ENCODE measurements around the gene BUB3.
A peak's percentile ranks its signal among the peaks of the same experiment; 100 is the strongest.

Gene BUB3

DNA sequence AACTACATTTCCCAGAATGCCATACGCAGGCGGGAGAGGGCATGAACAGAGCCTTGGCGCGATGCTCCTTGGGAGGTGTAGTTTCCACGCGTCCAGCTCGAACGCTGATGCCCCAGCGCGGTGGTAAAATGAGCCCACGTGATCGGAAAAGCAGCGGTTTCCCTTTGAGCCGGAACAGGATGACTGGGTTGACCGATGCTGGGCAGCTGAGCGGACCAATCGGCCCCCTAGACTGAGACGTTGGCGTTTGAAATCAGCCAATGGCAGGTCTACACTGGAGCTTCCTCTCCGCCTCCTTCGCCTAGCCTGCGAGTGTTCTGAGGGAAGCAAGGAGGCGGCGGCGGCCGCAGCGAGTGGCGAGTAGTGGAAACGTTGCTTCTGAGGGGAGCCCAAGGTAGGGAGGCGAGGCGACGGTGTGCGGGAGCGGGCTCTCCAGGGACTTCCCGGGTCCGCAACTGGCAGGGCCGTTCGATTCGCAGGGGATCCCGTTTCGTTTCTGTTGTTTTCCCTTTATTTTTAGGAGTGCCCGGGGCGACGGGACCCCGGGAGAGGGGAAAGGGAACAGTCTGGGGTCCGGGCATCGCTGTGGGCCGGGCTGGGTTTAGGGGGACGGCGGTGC lies at the start of gene BUB3:
Gene BUB3 (plus strand): TSS at position 311 of the 619 bp plus-strand sequence. CDS start 516 bp downstream, outside the sequence.
- peak; percentile 97 for DNase-seq

- DNase-seq, result no peak
Observed at GRCh38 chr10:123109466-123109865, 44.7 kb upstream of the BUB3 start.

DNA sequence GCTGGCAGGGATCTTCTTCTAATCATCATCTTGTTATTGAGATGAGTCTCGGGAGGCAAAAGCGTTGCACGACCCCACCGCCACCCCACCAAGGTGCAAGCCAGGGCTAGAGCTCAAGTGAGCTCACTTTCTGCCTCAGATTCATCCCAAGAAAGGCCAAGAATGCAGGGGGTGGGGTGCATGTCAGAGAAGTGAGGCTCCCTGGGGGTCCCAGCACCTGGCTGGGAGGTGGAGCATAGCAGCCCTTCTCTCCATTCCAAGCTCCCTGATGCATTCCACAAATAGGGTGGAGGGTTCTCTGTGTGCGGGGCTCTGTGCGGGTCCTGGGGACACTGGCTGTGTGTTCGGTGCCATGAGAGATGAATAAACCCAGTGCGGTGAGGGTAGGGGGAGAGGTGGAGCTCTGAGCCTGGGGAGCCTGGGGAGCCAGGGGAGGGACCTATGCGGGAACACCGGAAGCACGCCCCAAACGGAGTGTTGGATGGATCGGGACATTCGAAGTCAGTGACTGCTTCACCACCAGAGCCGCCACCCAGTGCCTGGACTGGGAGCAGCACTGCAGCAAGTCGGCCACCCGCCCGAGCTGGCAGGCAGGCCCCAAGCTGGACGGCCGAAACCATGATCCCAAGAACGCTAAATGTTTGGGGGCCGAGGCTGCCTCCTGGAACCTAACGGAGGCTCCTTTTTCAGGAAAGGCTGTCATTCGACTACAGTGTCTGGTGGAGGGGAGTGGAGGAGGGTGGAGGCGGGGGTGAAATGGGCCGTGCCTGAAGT lies 36.4 kb upstream of the BUB3 start:
- no peak for DNase-seq

GRCh38 chr10:123119081-123119480 lies 35.1 kb upstream of the BUB3 start:
- no peak for DNase-seq

DNA sequence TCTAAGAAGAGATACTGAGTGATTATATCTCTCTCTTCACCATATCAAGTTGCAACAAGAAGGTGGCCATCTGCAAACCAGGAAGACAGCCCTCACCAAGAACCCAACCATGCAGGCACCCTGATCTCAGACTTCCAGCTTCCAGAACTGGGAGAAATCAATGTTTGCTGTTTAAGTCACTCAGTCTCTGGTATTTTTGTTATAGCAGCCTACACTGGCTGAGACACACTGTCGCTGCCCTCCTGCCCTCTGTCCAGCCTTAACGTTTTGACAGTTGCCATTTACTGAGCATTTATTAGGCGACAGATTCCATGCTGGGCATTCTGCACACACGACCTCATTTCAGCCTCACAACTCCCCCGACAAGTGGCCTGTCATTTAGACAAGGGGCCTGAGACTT lies 28.0 kb upstream of the BUB3 start:
- no peak for DNase-seq

- DNase-seq, result no peak
Observed at GRCh38 chr10:123129618-123130271, 24.5 kb upstream of the BUB3 start.

DNA sequence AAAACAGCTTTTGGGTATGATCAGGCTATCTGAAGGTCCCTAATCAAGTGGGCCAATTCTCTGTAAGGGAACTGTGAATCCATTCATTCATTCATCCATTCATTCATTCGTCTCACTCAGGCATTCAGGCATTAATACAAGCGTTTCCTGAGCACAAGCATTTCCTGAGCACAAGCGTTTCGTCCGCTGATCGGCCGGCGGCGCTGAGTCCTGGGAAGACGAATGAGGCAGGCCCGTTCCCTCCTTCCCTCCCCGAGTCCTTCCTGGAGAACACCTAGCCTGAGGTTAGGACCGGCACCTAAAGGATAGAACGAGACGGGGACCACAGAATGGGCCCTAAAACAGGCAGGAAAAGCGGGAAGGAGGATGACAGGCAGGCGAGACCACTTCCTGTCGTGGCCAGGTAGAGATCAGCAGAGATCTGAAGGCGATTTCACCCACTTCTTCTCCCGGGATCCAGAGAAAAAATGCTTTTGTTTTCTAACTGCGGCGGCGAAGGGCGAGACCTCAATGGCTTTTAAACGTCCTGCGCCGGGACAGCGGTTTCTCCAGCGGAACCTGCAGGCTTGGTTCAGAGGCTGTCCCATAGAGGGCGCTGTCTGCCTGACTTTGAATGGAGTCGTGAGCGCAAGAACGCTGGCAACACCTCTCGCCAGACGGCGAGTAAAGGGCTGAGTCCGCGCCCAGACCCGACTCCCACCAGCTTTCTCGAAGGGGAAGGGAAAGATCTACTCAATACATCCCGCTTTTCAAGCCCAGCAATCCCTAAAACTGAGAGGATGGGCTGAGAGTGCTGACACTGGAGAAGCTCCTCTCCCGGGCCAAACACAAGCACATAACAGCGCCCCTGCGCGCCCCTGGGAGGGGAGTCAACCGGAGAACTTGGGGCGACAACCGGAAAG lies 21.4 kb upstream of the BUB3 start:
- DNase-seq, result peak; percentile 86

- DNase-seq, result no peak
Observed at GRCh38 chr10:123133541-123134342, 20.5 kb upstream of the BUB3 start.

DNA sequence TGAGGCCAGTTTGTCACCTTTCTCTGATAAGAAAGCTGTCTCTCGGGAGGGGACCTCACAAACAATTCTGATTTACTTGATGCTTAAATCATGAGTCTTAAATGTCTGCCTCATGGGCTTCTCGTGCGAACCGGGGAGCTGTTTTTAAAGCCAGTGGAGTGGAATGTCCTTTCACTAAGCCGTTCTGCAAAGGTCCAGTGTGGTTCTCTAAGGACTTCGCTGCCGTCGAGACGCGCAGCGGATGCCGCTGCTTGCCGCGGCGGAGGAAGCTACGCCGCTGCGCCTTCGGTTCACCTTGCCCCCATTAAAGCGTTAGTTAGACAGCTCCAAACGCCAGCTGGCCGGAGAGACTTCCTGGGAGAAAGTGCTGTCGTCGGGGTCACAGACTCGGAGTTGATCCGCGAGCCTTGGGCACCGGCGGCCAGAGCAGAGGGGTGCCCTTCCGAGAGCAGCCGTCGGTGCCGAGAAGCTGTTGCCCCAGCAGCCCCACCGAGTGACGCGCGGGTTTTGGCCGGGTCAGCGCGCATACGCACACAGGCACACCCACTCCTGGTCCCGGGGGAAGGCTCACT lies 19.8 kb upstream of the BUB3 start:
- no peak for DNase-seq

GRCh38 chr10:123134915-123135414 lies 19.2 kb upstream of the BUB3 start:
- no peak for DNase-seq

- DNase-seq, result no peak
Observed at GRCh38 chr10:123135415-123136141, 18.6 kb upstream of the BUB3 start, which contains the start of gene HMX3. HMX3 (plus strand) TSS chr10:123135970; CDS start chr10:123136051, 81 bp downstream.

- DNase-seq, result no peak
Observed at GRCh38 chr10:123136221-123136805, 17.9 kb upstream of the BUB3 start.

DNA sequence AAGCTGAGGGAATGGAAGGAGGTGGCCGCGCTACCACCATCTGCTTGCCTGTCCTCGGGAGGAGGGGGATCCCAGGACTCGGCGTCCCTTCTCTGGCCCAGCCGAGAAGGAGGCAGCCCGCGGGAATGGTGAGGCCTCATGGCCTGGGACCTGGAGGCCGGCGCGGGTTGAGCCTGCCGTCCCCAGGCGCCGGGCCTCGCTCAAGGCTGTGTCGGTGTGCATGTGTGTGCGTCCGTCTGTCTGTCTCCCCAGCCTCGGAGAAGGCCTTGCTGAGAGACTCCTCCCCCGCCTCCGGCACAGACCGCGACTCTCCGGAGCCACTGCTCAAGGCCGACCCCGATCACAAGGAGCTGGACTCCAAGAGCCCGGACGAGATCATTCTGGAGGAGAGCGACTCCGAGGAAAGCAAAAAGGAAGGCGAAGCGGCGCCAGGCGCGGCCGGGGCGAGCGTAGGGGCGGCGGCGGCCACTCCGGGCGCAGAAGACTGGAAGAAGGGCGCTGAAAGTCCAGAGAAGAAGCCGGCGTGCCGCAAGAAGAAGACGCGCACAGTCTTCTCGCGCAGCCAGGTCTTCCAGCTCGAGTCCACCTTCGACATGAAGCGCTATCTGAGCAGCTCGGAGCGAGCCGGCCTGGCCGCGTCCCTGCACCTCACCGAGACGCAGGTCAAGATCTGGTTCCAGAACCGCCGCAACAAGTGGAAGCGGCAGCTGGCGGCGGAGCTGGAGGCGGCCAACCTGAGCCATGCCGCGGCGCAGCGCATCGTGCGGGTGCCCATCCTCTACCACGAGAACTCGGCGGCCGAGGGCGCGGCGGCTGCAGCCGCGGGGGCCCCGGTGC lies 17.2 kb upstream of the BUB3 start:
- DNase-seq, result no peak

- no peak for DNase-seq
Observed at GRCh38 chr10:123139165-123139520, 15.1 kb upstream of the BUB3 start.

DNA sequence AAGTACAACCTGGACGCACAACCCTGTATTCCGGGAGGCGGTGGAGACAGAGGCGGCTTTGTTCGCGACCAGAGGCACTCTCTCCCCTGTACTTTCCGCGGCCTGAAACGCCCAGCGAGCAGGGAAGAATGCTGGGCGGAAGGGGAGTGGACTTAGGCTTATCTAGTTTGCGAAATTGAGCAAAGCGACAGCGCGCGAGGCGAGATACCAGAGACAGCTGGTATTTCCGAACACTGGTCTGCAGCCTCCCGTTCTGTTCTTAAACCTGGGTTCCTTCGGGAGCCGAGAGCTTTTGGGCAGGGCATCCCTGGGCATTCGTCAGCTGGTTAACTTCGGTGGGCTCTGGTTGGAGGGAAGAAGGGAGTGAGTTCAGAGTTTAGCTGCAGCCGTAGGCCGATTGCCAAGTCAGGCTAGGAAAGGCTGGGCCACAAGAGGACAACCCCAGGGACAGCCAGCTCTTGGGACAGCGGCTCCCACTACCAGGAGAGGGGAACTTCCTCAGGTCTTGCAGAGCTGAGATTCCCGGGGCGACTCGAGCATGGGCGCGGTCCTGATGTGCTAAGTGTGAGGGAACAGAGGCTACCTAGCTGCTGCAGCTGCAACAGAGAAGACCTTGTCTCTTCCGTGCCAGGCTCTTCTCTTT lies 14.6 kb upstream of the BUB3 start:
- no peak for DNase-seq

GRCh38 chr10:123140164-123140982 lies 13.8 kb upstream of the BUB3 start:
- no peak for DNase-seq

DNA sequence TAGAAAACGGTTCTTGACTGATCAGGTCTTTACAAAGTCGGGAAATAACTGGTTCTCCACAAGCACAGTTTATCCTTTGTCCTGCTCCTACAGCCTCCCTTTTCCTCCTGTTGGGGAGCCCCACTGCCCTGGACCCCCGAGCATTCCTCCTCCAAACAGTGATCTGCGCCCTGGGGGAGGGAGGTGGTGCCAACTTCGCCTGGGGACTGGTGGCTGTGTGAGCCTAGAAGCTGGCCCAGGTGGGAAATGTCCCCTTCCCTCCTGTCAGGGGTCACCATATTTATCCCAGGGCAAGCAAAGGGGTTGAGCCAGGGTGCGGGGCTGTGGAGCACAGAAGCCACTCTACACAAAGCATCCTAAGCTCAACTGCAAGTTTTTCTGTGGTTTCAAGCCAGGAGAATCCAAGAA lies 13.2 kb upstream of the BUB3 start:
- DNase-seq, result no peak

Measured in stimulated activated CD4-positive, alpha-beta T cell treated with anti-CD3 and anti-CD28 coated beads, Interleukin-1b, Interleukin-23, amount 100 ng/mL, for 48 hours (primary cell).